HepG2 (cell line): ENCODE measurements around the gene TJP2. TPM values are rescaled to one million over a fixed set of nuclear protein-coding genes. Genes with fewer than 3 reads are reported as not detected.
A peak's percentile ranks its signal among the peaks of the same experiment; 100 is the strongest.

Experiments
- KAT8 ChIP-seq: IDR thresholded peaks from 2 replicates; pipeline ENCODE4 v1.6.1; 2016; ENCODE audit warnings: missing genetic modification reagents, missing compliant biosample characterization
- STAG1 ChIP-seq: sonication (generic); formaldehyde crosslinking; IDR thresholded peaks from 2 replicates; pipeline ENCODE4 v1.4.0; 2020; ENCODE audit warnings: missing genetic modification reagents
- TEAD2 ChIP-seq: sonication (generic); formaldehyde crosslinking; IDR thresholded peaks from 2 replicates; pipeline ENCODE4 v1.9.0; 2021; ENCODE audit warnings: missing genetic modification reagents
- polyA plus RNA-seq, 8 experiments: library from polyadenylated mRNA; depleted of rRNA in 3 of 8; stranded (reverse) in 7 of 8; unstranded in 1 of 8; fragments of >200 nt; fragmentation: Illumina TruSeq in 4 of 8; extraction: Trizol in 4 of 8; gene quantifications; 2 replicates each; pipeline versions ENCODE4 v1.2.1 to v1.2.3, GENCODE V29; 2011 to 2016; ENCODE audit warnings: low read depth in 4 of 8, missing spikeins in 1 of 8, mixed read lengths in 1 of 8; ENCODE audit not compliant: insufficient read depth in 1 of 8
- total RNA-seq, 5 experiments: library from RNA; depleted of rRNA; stranded (reverse); fragments of >200 nt; fragmentation: Illumina TruSeq; extraction: Trizol; gene quantifications; 2 replicates each; pipeline ENCODE4 v1.2.3, GENCODE V29; 2016; ENCODE audit warnings: low read depth in 1 of 5
- TF ChIP-seq, protein P1 (sequence below): sonication (generic); formaldehyde crosslinking; IDR thresholded peaks from 2 replicates; pipeline ENCODE4 v1.8.1; 2023; ENCODE audit warnings: mild to moderate bottlenecking, missing genetic modification reagents
- TF ChIP-seq, protein P2 (sequence below): sonication (generic); formaldehyde crosslinking; IDR thresholded peaks from 2 replicates; pipeline ENCODE4 v1.8.0; 2022; ENCODE audit warnings: low read depth, missing genetic modification reagents
- TF ChIP-seq, protein P3 (sequence below): sonication (generic); formaldehyde crosslinking; IDR thresholded peaks from 2 replicates; pipeline ENCODE4 v1.5.0; 2020; ENCODE audit warnings: mild to moderate bottlenecking, missing genetic modification reagents, moderate library complexity
- TF ChIP-seq, protein P4 (sequence below): sonication (generic); formaldehyde crosslinking; IDR thresholded peaks from one replicate; pipeline ENCODE4 v1.5.1; 2020; ENCODE audit warnings: mild to moderate bottlenecking, missing genetic modification reagents; ENCODE audit errors: not compliant biosample characterization
- TF ChIP-seq, protein P5 (sequence below): sonication (generic); formaldehyde crosslinking; IDR thresholded peaks from 2 replicates; pipeline ENCODE4 v1.5.1; 2020; ENCODE audit warnings: mild to moderate bottlenecking, missing genetic modification reagents, moderate library complexity

The TJP2 gene
- total and polyA plus RNA-seq, 2 of the 13 experiments (the other 11 are each of a cell fraction or from before 2014, with no cell fraction given): 109 to 110 TPM

DNA sequence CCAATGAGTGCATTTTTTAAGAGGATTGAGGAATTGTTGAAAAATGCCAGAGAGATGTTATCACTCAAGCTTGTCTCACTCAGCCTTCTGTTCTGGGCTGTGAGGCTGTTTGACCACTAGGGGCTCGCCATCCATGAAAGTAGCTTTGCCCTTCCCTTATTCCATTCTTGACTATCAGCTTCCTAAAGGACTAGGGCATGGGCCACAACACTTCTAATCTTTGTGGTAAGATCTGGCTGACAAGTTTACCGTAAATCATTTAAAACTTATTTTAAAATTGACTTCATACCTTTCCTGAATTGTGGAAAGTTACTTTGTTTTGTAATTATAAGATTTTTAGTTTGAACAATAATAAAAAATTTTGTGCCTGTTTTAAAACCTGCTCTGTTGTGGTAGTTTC lies 49.5 kb downstream of the TJP2 start (continued):
- TF ChIP-seq, protein P1, sequence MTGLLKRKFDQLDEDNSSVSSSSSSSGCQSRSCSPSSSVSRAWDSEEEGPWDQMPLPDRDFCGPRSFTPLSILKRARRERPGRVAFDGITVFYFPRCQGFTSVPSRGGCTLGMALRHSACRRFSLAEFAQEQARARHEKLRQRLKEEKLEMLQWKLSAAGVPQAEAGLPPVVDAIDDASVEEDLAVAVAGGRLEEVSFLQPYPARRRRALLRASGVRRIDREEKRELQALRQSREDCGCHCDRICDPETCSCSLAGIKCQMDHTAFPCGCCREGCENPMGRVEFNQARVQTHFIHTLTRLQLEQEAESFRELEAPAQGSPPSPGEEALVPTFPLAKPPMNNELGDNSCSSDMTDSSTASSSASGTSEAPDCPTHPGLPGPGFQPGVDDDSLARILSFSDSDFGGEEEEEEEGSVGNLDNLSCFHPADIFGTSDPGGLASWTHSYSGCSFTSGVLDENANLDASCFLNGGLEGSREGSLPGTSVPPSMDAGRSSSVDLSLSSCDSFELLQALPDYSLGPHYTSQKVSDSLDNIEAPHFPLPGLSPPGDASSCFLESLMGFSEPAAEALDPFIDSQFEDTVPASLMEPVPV: no peak
- TF ChIP-seq, protein P2, sequence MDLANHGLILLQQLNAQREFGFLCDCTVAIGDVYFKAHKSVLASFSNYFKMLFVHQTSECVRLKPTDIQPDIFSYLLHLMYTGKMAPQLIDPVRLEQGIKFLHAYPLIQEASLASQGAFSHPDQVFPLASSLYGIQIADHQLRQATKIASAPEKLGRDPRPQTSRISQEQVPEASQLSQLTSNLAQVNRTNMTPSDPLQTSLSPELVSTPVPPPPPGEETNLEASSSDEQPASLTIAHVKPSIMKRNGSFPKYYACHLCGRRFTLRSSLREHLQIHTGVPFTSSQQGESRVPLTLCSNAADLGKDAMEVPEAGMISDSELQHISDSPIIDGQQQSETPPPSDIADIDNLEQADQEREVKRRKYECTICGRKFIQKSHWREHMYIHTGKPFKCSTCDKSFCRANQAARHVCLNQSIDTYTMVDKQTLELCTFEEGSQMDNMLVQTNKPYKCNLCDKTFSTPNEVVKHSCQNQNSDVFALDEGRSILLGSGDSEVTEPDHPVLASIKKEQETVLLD: no peak
- TF ChIP-seq TEAD2 (CRISPR knock-in tag) (no peak), KAT8 (no peak), STAG1 (CRISPR knock-in tag) (peak; percentile 45)
- TF ChIP-seq, protein P3, sequence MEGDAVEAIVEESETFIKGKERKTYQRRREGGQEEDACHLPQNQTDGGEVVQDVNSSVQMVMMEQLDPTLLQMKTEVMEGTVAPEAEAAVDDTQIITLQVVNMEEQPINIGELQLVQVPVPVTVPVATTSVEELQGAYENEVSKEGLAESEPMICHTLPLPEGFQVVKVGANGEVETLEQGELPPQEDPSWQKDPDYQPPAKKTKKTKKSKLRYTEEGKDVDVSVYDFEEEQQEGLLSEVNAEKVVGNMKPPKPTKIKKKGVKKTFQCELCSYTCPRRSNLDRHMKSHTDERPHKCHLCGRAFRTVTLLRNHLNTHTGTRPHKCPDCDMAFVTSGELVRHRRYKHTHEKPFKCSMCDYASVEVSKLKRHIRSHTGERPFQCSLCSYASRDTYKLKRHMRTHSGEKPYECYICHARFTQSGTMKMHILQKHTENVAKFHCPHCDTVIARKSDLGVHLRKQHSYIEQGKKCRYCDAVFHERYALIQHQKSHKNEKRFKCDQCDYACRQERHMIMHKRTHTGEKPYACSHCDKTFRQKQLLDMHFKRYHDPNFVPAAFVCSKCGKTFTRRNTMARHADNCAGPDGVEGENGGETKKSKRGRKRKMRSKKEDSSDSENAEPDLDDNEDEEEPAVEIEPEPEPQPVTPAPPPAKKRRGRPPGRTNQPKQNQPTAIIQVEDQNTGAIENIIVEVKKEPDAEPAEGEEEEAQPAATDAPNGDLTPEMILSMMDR (CRISPR knock-in tag): peak; percentile 66
- TF ChIP-seq, protein P4, sequence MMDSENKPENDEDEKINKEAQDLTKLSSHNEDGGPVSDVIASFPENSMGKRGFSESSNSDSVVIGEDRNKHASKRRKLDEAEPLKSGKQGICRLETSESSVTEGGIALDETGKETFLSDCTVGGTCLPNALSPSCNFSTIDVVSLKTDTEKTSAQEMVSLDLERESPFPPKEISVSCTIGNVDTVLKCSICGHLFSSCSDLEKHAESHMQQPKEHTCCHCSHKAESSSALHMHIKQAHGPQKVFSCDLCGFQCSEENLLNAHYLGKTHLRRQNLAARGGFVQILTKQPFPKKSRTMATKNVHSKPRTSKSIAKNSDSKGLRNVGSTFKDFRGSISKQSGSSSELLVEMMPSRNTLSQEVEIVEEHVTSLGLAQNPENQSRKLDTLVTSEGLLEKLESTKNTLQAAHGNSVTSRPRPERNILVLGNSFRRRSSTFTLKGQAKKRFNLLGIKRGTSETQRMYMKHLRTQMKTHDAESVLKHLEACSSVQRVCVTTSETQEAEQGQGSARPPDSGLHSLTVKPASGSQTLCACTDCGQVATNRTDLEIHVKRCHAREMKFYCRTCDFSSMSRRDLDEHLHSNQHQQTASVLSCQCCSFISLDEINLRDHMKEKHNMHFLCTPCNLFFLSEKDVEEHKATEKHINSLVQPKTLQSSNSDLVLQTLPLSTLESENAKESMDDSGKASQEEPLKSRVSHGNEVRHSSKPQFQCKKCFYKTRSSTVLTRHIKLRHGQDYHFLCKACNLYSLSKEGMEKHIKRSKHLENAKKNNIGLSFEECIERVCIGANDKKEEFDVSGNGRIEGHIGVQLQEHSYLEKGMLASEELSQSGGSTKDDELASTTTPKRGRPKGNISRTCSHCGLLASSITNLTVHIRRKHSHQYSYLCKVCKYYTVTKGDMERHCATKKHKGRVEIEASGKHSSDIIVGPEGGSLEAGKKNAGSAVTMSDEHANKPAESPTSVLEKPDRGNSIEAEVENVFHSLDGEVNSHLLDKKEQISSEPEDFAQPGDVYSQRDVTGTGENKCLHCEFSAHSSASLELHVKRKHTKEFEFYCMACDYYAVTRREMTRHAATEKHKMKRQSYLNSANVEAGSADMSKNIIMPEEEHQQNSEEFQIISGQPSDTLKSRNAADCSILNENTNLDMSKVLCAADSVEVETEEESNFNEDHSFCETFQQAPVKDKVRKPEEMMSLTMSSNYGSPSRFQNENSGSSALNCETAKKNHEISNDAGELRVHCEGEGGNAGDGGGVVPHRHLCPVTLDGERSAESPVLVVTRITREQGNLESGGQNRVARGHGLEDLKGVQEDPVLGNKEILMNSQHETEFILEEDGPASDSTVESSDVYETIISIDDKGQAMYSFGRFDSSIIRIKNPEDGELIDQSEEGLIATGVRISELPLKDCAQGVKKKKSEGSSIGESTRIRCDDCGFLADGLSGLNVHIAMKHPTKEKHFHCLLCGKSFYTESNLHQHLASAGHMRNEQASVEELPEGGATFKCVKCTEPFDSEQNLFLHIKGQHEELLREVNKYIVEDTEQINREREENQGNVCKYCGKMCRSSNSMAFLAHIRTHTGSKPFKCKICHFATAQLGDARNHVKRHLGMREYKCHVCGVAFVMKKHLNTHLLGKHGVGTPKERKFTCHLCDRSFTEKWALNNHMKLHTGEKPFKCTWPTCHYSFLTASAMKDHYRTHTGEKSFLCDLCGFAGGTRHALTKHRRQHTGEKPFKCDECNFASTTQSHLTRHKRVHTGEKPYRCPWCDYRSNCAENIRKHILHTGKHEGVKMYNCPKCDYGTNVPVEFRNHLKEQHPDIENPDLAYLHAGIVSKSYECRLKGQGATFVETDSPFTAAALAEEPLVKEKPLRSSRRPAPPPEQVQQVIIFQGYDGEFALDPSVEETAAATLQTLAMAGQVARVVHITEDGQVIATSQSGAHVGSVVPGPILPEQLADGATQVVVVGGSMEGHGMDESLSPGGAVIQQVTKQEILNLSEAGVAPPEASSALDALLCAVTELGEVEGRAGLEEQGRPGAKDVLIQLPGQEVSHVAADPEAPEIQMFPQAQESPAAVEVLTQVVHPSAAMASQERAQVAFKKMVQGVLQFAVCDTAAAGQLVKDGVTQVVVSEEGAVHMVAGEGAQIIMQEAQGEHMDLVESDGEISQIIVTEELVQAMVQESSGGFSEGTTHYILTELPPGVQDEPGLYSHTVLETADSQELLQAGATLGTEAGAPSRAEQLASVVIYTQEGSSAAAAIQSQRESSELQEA (CRISPR knock-in tag): no peak
- TF ChIP-seq, protein P5, sequence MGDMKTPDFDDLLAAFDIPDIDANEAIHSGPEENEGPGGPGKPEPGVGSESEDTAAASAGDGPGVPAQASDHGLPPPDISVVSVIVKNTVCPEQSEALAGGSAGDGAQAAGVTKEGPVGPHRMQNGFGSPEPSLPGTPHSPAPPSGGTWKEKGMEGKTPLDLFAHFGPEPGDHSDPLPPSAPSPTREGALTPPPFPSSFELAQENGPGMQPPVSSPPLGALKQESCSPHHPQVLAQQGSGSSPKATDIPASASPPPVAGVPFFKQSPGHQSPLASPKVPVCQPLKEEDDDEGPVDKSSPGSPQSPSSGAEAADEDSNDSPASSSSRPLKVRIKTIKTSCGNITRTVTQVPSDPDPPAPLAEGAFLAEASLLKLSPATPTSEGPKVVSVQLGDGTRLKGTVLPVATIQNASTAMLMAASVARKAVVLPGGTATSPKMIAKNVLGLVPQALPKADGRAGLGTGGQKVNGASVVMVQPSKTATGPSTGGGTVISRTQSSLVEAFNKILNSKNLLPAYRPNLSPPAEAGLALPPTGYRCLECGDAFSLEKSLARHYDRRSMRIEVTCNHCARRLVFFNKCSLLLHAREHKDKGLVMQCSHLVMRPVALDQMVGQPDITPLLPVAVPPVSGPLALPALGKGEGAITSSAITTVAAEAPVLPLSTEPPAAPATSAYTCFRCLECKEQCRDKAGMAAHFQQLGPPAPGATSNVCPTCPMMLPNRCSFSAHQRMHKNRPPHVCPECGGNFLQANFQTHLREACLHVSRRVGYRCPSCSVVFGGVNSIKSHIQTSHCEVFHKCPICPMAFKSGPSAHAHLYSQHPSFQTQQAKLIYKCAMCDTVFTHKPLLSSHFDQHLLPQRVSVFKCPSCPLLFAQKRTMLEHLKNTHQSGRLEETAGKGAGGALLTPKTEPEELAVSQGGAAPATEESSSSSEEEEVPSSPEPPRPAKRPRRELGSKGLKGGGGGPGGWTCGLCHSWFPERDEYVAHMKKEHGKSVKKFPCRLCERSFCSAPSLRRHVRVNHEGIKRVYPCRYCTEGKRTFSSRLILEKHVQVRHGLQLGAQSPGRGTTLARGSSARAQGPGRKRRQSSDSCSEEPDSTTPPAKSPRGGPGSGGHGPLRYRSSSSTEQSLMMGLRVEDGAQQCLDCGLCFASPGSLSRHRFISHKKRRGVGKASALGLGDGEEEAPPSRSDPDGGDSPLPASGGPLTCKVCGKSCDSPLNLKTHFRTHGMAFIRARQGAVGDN: 0 out of 2 replicates have a peak, but pooled peaks have one; percentile 1
- TF ChIP-seq, all 625 proteins: peak for 4
